ENCODE results near the gene FTO.

Gene FTO

DNA sequence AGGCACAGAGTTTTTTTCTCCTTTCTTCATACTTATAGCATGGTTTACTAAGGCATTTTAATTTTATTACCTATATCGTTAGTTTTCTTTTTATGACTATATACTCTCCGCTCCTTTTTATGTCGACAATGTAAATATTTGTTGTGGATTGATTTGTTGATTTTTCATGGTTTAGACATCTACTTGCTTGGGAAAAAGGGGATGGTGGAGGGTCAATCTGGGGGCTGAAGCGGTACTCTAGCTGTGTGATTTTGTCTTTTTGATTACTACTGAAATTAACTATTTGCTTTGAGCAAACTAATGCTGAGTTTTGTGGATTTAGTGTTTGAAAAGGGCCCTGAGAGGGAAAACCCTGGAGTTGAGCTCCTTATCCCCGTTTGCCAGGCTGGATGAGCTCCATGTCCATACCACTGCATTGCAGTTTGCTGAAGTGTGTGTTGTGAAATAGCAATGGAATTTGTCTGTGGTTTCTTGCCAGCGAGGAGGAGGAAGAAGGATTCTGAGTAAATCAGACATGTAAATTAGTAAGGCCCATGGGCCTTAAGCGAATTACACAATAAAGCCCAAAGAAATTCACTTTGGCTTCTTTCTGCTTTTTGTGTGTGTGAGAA is 72.0 kb downstream of the FTO start:
- H3K4me3 ChIP-seq (ENCODE audit: low read depth, low read length) = no peak overlapping the region
- TF ChIP-seq, protein P1, sequence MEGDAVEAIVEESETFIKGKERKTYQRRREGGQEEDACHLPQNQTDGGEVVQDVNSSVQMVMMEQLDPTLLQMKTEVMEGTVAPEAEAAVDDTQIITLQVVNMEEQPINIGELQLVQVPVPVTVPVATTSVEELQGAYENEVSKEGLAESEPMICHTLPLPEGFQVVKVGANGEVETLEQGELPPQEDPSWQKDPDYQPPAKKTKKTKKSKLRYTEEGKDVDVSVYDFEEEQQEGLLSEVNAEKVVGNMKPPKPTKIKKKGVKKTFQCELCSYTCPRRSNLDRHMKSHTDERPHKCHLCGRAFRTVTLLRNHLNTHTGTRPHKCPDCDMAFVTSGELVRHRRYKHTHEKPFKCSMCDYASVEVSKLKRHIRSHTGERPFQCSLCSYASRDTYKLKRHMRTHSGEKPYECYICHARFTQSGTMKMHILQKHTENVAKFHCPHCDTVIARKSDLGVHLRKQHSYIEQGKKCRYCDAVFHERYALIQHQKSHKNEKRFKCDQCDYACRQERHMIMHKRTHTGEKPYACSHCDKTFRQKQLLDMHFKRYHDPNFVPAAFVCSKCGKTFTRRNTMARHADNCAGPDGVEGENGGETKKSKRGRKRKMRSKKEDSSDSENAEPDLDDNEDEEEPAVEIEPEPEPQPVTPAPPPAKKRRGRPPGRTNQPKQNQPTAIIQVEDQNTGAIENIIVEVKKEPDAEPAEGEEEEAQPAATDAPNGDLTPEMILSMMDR (IDR thresholded peaks at IDR 0.05; ENCODE audit: insufficient read depth, low read length, missing control alignments) = no peak
- POLR2A ChIA-PET = interaction anchor here (0.7 to 1.5 kb wide), 4 partner anchors 34 to 46 kb away, joined by 3 to 5 read pairs (median 4); no protein-coding TSS in a partner anchor
- CTCF ChIA-PET = interaction anchor here (1.0 to 5.4 kb wide), 9 partner anchors 9 to 507 kb away, joined by 3 to 54 read pairs (median 8); no protein-coding TSS in a partner anchor
- DNase-seq (ENCODE audit: low read depth, low spot score) = peak; percentile 94

DNA sequence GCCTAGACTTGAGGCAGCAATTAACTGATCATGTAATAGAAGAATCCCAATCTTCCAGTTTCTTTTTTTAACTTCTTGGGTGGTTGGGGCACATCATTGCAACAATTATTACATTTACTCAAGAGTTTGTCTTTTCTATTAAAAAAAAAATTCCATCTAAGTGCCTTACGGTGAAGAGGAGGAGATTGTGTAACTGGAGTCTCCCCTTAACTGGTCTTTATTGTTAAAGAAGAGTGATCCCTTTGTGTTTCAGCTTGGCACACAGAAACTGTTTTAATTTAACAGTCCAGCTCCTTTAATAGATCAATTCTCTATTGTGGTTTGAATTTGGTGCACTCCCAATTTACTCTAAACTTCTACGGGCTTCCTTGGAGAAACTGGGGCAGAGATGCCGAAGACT is 75.2 kb downstream of the FTO start:
- TF ChIP-seq, protein P1 (IDR thresholded peaks at IDR 0.05; ENCODE audit: insufficient read depth, low read length, missing control alignments) = no peak
- H3K4me3 ChIP-seq (ENCODE audit: low read depth, low read length) = no peak overlapping the region
- no peak for DNase-seq (ENCODE audit: low read depth, low spot score)
- CTCF ChIA-PET = no interaction called here
- POLR2A ChIA-PET = no interaction called here

DNA sequence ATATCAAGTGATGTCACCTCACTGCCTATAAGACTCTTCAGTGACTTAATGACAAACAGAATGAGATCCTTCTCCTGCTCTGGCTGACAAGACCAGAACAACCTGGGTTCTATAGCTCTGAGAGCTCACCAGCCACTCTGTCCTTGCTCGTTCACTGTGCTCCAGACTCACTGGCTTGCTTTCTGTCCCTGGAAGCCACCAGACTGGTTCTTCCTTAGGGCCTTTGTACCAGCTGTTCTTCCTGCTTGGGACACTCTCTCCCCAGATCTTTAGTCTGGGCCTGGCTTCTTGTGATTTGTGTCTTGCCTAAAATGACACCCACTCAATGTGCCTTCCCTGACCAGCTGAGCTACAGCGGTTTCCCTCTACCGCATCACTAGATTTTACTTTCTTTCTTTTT is 76.1 kb downstream of the FTO start:
- POLR2A ChIA-PET = no interaction called here
- H3K4me3 ChIP-seq (ENCODE audit: low read depth, low read length) = no peak overlapping the region
- no peak for DNase-seq (ENCODE audit: low read depth, low spot score)
- TF ChIP-seq, protein P1 (IDR thresholded peaks at IDR 0.05; ENCODE audit: insufficient read depth, low read length, missing control alignments) = no peak
- CTCF ChIA-PET = no interaction called here

DNA sequence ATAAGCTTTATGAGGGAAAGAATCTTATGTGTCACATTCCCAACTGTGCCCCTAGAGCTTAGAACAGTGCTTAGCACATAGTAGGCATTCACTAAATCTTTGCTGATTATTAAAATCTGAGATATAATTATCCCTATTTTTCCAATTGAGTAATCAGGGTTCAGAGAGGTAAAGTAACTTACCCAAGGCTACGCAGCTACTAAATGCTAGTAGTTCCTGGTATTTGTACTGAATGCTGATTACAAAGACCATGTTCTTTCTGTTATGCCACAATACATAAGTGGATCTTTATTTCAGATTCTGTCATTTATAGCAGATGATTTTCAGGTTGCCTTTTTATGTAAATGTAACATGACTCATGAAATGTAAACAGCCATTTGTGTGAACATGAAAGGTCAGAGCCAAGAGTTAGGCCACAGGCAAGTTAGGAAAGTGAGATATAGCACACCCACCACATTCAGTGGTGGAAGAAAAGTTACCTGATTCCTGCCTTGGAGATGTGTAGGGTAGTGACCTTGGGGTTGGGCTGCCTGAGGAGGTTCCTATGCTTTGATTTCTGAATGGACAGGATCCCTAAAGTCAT is 77.2 kb downstream of the FTO start:
- ChIA-PET CTCF (interaction anchor here (1.0 kb wide), 2 partner anchors 110 to 231 kb away, joined by 3 read pairs; no protein-coding TSS in a partner anchor), POLR2A (no interaction called here)

DNA sequence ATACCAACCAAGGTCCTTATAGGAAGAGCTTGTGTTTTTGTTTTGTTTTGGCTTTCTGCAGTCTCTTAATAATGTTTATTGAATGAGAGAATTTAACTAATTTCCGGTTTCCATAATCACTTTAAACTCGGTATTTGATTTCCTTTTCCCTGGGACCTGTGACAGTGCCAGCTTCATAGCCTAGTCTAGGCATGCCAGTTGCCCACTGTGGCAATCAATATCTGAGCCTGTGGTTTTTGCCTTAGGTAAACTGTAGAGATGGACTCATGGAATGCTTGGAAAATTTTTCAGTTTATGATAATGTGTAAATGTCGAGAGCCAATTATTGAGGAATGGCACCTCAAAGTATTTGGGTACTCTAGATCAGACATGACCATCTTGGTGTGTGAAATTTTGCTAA is 78.2 kb downstream of the FTO start:
- POLR2A ChIA-PET = no interaction called here
- no peak overlapping the region for H3K4me3 ChIP-seq (ENCODE audit: low read depth, low read length)
- TF ChIP-seq, protein P1 (IDR thresholded peaks at IDR 0.05; ENCODE audit: insufficient read depth, low read length, missing control alignments) = no peak
- no peak for DNase-seq (ENCODE audit: low read depth, low spot score)
- CTCF ChIA-PET = interaction anchor here (1.0 kb wide), 2 partner anchors 9 to 232 kb away, joined by 3 to 8 read pairs; no protein-coding TSS in a partner anchor

More for the DNA sequence above, 77.2 kb downstream of the FTO start:
- H3K4me3 ChIP-seq (ENCODE audit: low read depth, low read length) = no peak overlapping the region
- TF ChIP-seq, protein P1 (IDR thresholded peaks at IDR 0.05; ENCODE audit: insufficient read depth, low read length, missing control alignments) = no peak
- no peak for DNase-seq (ENCODE audit: low read depth, low spot score)

DNA sequence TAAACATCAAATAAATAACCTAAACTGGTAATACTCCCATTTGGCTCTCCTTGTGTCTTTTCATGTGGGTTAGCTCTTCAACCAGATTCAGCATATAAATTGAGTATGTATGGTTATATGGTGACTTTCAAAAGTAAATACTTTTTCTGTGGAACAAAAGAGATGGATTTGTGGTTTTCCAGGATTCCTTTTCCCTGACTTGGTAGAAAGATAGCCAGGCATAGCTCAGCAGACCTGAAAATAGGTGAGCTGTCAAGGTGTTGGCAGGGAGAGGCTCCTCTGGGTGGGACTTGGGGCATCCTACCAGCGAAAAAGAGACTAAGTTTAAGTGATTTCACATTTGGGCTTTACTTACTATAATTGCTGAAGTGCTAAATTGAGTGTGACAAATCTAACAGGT is 80.3 kb downstream of the FTO start:
- DNase-seq (ENCODE audit: low read depth, low spot score) = no peak
- TF ChIP-seq, protein P1 (IDR thresholded peaks at IDR 0.05; ENCODE audit: insufficient read depth, low read length, missing control alignments) = no peak
- no peak overlapping the region for H3K4me3 ChIP-seq (ENCODE audit: low read depth, low read length)
- ChIA-PET CTCF (interaction anchor here (0.8 to 2.2 kb wide), 3 partner anchors 9 to 108 kb away, joined by 3 to 8 read pairs (median 4); no protein-coding TSS in a partner anchor), POLR2A (interaction anchor here (0.6 kb wide), 2 partner anchors 39 to 1146 kb away, joined by 3 read pairs; partner anchors contain the start of gene IRX5)
